H1 (cell line): ENCODE measurements around the gene CHCHD3. TPM values are rescaled to one million over a fixed set of nuclear protein-coding genes. Genes with fewer than 3 reads are reported as not detected.

Experiments used
- CTCF ChIA-PET: fragments of 300-600 bp; sonication (Branson Sonifier 250); formaldehyde crosslinking; loops from one replicate; lab custom pipeline; 2021; ENCODE audit not compliant: partially characterized antibody; lab: Charles Lee
- POLR2A ChIA-PET: fragments of 300-600 bp; sonication (Branson Sonifier 250); formaldehyde crosslinking; loops from one replicate; lab custom pipeline; 2021; ENCODE audit warnings: inconsistent platforms; ENCODE audit not compliant: partially characterized antibody; lab: Charles Lee
- DNase-seq, 2 experiments: peaks; one replicate each; pipeline versions ENCODE4 v3.0.0 to v3.0.0-alpha.2; 2010 to 2022; ENCODE audit warnings: low spot score in 2 of 2, low read depth in 1 of 2, mixed read lengths in 1 of 2
- FAIRE-seq: peaks from 2 replicates; lab custom pipeline; 2011; peaks lifted over from hg19 to GRCh38; lab: Jason Lieb, UNC
- H2AFZ ChIP-seq: 2 replicates; pipeline ENCODE4 v1.8.1; 2012; ENCODE audit warnings: low read length, inconsistent platforms
- H2AK5ac ChIP-seq: 2 replicates; pipeline ENCODE4 v1.6.1; 2013; ENCODE audit warnings: low read depth, low read length
- H2BK120ac ChIP-seq: replicated peaks from 2 replicates; pipeline ENCODE3; 2013; ENCODE audit warnings: low read depth, low read length, inconsistent platforms
- H2BK12ac ChIP-seq: 2 replicates; pipeline ENCODE4 v1.6.1; 2013; ENCODE audit warnings: low read depth, low read length
- H2BK15ac ChIP-seq: 2 replicates; pipeline ENCODE4 v1.6.1; 2013; ENCODE audit warnings: low read length
- H2BK20ac ChIP-seq: 2 replicates; pipeline ENCODE4 v1.6.1; 2013; ENCODE audit warnings: low read length
- H2BK5ac ChIP-seq: 2 replicates; pipeline ENCODE4 v1.6.1; 2013; ENCODE audit warnings: low read depth, low read length
- H3K14ac ChIP-seq: 2 replicates; pipeline ENCODE4 v1.6.1; 2013; ENCODE audit warnings: inconsistent platforms; ENCODE audit not compliant: insufficient read length
- H3K18ac ChIP-seq: 2 replicates; pipeline ENCODE4 v1.6.1; 2013; ENCODE audit warnings: low read length; ENCODE audit errors: extremely low read depth
- H3K23ac ChIP-seq: 2 replicates; pipeline ENCODE4 v1.6.1; 2013; ENCODE audit warnings: inconsistent platforms; ENCODE audit not compliant: insufficient read length
- H3K23me2 ChIP-seq: 2 replicates; pipeline ENCODE4 v1.6.1; 2013; ENCODE audit warnings: low read depth, low read length
- H3K27ac ChIP-seq: 2 replicates; pipeline ENCODE4 v1.6.1; 2011; ENCODE audit warnings: low read depth, low read length, inconsistent platforms
- H3K27me3 ChIP-seq, 4 experiments: replicated peaks in 1 of 4; 1 replicate in 1 of 4; 2 replicates in 3 of 4; pipeline versions ENCODE4 v1.6.1 to v1.8.1; 2011 to 2013; ENCODE audit warnings: low read length in 3 of 4, mild to moderate bottlenecking in 3 of 4, inconsistent platforms in 2 of 4, mixed read lengths in 2 of 4, moderate library complexity in 1 of 4; ENCODE audit not compliant: control insufficient read depth in 3 of 4, insufficient read depth in 3 of 4; ENCODE audit errors: extremely low read depth in 1 of 4
- H3K36me3 ChIP-seq, 4 experiments: 2 replicates each; pipeline versions ENCODE4 v1.6.1 to v1.8.1; 2011 to 2013; ENCODE audit warnings: mild to moderate bottlenecking in 4 of 4, low read length in 3 of 4, moderate library complexity in 2 of 4, control low read depth in 1 of 4, inconsistent platforms in 1 of 4; ENCODE audit not compliant: insufficient read depth in 4 of 4, control insufficient read depth in 2 of 4
- H3K4ac ChIP-seq: replicated peaks from 2 replicates; pipeline ENCODE3; 2013; ENCODE audit warnings: low read length, low read depth, mixed read lengths, inconsistent platforms; ENCODE audit not compliant: insufficient read length
- H3K4me1 ChIP-seq, 4 experiments: replicated peaks in 1 of 4; 1 replicate in 1 of 4; 2 replicates in 3 of 4; pipeline versions ENCODE4 v1.6.1 to v1.8.1; 2011 to 2013; ENCODE audit warnings: low read length in 3 of 4, inconsistent platforms in 2 of 4, mixed read lengths in 1 of 4; ENCODE audit not compliant: insufficient read depth in 4 of 4, control insufficient read depth in 3 of 4
- H3K4me2 ChIP-seq, 2 experiments: 2 replicates each; pipeline versions ENCODE4 v1.6.1 to v1.8.1; 2011 to 2013; ENCODE audit warnings: low read depth in 2 of 2, low read length in 2 of 2, control low read depth in 1 of 2, inconsistent platforms in 1 of 2, mild to moderate bottlenecking in 1 of 2; ENCODE audit not compliant: insufficient read depth in 1 of 2
- H3K4me3 ChIP-seq, 4 experiments: fragments of 200-600, 300-600 bp in 1 of 4; sonication (generic), shearing (Covaris generic), sonication (Bioruptor Twin) in 1 of 4; 2 replicates each; pipeline versions ENCODE4 v1.5.1 to v1.8.1; 2011 to 2016; ENCODE audit warnings: low read length in 4 of 4, low read depth in 3 of 4, control low read depth in 2 of 4, inconsistent platforms in 2 of 4, mild to moderate bottlenecking in 2 of 4, mixed read lengths in 1 of 4, moderate library complexity in 1 of 4; ENCODE audit not compliant: insufficient read depth in 2 of 4; ENCODE audit errors: extremely low read depth in 1 of 4
- H3K56ac ChIP-seq: replicated peaks from 2 replicates; pipeline ENCODE3; 2013; ENCODE audit warnings: low read depth, mild to moderate bottlenecking, mixed read lengths, low read length, inconsistent platforms; ENCODE audit not compliant: insufficient read length
- H3K79me1 ChIP-seq: 2 replicates; pipeline ENCODE4 v1.6.1; 2013; ENCODE audit warnings: low read depth, low read length, control low read depth
- H3K79me2 ChIP-seq, 2 experiments: 2 replicates each; pipeline versions ENCODE4 v1.6.1 to v1.8.1; 2012 to 2013; ENCODE audit warnings: low read length in 2 of 2, mild to moderate bottlenecking in 2 of 2, inconsistent platforms in 1 of 2; ENCODE audit not compliant: insufficient read depth in 2 of 2, control insufficient read depth in 1 of 2
- H3K9ac ChIP-seq, 4 experiments: replicated peaks in 1 of 4; 1 replicate in 1 of 4; 2 replicates in 3 of 4; pipeline versions ENCODE4 v1.6.1 to v1.8.1; 2011 to 2013; ENCODE audit warnings: low read depth in 3 of 4, low read length in 3 of 4, control low read depth in 2 of 4, mild to moderate bottlenecking in 2 of 4, moderate library complexity in 2 of 4, inconsistent platforms in 1 of 4; ENCODE audit errors: extremely low read depth in 1 of 4
- H3K9me3 ChIP-seq, 2 experiments: 2 replicates each; pipeline versions ENCODE4 v1.6.1 to v1.8.1; 2012 to 2013; ENCODE audit warnings: mild to moderate bottlenecking in 2 of 2, moderate library complexity in 2 of 2, control low read depth in 1 of 2, inconsistent platforms in 1 of 2, low read depth in 1 of 2, low read length in 1 of 2, mixed read lengths in 1 of 2; ENCODE audit not compliant: insufficient read depth in 2 of 2
- H4K20me1 ChIP-seq, 2 experiments: replicated peaks in 1 of 2; 2 replicates each; pipeline versions ENCODE3 to v1.8.1; 2011 to 2013; ENCODE audit warnings: inconsistent platforms in 2 of 2, low read length in 2 of 2, mild to moderate bottlenecking in 1 of 2; ENCODE audit not compliant: insufficient read depth in 2 of 2, control insufficient read depth in 1 of 2
- H4K5ac ChIP-seq: 2 replicates; pipeline ENCODE4 v1.6.1; 2013; ENCODE audit warnings: low read length, low read depth, mixed read lengths, inconsistent platforms; ENCODE audit not compliant: insufficient read length
- H4K8ac ChIP-seq: 2 replicates; pipeline ENCODE4 v1.8.0; 2013; ENCODE audit warnings: mild to moderate bottlenecking, moderate library complexity, low read length, inconsistent platforms; ENCODE audit not compliant: insufficient read depth; ENCODE audit errors: extremely low read depth
- H4K91ac ChIP-seq: replicated peaks from 2 replicates; pipeline ENCODE3; 2013; ENCODE audit warnings: low read length, mixed read lengths, inconsistent platforms; ENCODE audit not compliant: insufficient read length
- ASH2L ChIP-seq: fragments of 200-600, 300-600 bp; sonication (generic); IDR thresholded peaks from one replicate; pipeline ENCODE4 v1.7.1; 2017; ENCODE audit warnings: low read length
- EP300 ChIP-seq, 2 experiments: IDR thresholded peaks; 1 replicate in 1 of 2; 2 replicates in 1 of 2; pipeline ENCODE4 v1.6.1; 2011 to 2012; ENCODE audit warnings: low read depth in 2 of 2, low read length in 2 of 2, mild to moderate bottlenecking in 2 of 2, borderline replicate concordance in 1 of 2, inconsistent platforms in 1 of 2, moderate library complexity in 1 of 2
- JUND ChIP-seq: IDR thresholded peaks from 2 replicates; pipeline ENCODE4 v1.6.1; 2011; ENCODE audit warnings: mild to moderate bottlenecking, improper control_type of control experiment, low read length
- POLR2AphosphoS5 ChIP-seq: IDR thresholded peaks from 2 replicates; pipeline ENCODE4 v1.6.1; 2011; ENCODE audit warnings: low read depth, low read length
- RBBP5 ChIP-seq: IDR thresholded peaks from 2 replicates; pipeline ENCODE4 v1.7.1; 2012; ENCODE audit warnings: low read depth, mild to moderate bottlenecking, inconsistent platforms, low read length, moderate library complexity, borderline replicate concordance
- RNF2 ChIP-seq: fragments of 200-900, 300-1000 bp; sonication (generic); IDR thresholded peaks from 2 replicates; pipeline ENCODE4 v1.7.1; 2016; ENCODE audit warnings: borderline replicate concordance, low read depth, mild to moderate bottlenecking, antibody characterized with exemption, low read length; ENCODE audit not compliant: poor library complexity, severe bottlenecking; ENCODE audit errors: missing control alignments
- RXRA ChIP-seq: IDR thresholded peaks from 2 replicates; pipeline ENCODE4 v1.6.1; 2011; ENCODE audit warnings: low read depth, mild to moderate bottlenecking, low read length, moderate library complexity; ENCODE audit not compliant: insufficient read depth
- SIN3A ChIP-seq, 2 experiments: IDR thresholded peaks in 1 of 2; conservative IDR thresholded peaks in 1 of 2; 2 replicates each; pipeline ENCODE4 v1.6.1; 2011 to 2012; ENCODE audit warnings: low read length in 2 of 2, improper control_type of control experiment in 1 of 2, low read depth in 1 of 2, mild to moderate bottlenecking in 1 of 2
- SP2 ChIP-seq: IDR thresholded peaks from 2 replicates; pipeline ENCODE4 v1.6.1; 2012; ENCODE audit warnings: mild to moderate bottlenecking, low read length, inconsistent platforms
- TAF1 ChIP-seq: IDR thresholded peaks from 2 replicates; pipeline ENCODE4 v1.6.1; 2011; ENCODE audit warnings: mild to moderate bottlenecking, low read depth, low read length
- YY1 ChIP-seq: IDR thresholded peaks from 2 replicates; pipeline ENCODE4 v1.6.1; 2011; ENCODE audit warnings: low read depth, mild to moderate bottlenecking, low read length
- WGBS, 2 experiments: shearing (Covaris generic) in 1 of 2; methylation state at CpG; one replicate each; pipeline versions ENCODE4 v1.1.6 to v1.1.7; 2013 to 2015; ENCODE audit warnings: low lambda C conversion rate in 2 of 2, mixed read lengths in 2 of 2, inconsistent platforms in 1 of 2, low coverage in 1 of 2, missing lambda C conversion rate in 1 of 2; ENCODE audit not compliant: insufficient replicate concordance in 2 of 2, insufficient coverage in 1 of 2, insufficient read length in 1 of 2; ENCODE audit errors: extremely low coverage in 1 of 2, missing lambda C conversion rate in 1 of 2; 5-methylcytosine and 5-hydroxymethylcytosine counted together
- polyA plus RNA-seq, 7 experiments: library from polyadenylated mRNA; depleted of rRNA in 3 of 7; stranded (reverse) in 5 of 7; unstranded in 2 of 7; fragments of >200 nt in 5 of 7; fragments of 200-250 nt in 2 of 7; gene quantifications; 1 replicate in 5 of 7; 2 replicates in 1 of 7; 4 replicates in 1 of 7; pipeline versions ENCODE4 v1.2.1 to v1.2.3, GENCODE V29; 2011 to 2013; ENCODE audit warnings: missing spikeins in 2 of 7, mixed read lengths in 2 of 7
- total RNA-seq: library from RNA; stranded (reverse); fragmentation: NEBNext Ultra II Directional; extraction: Animal tissue kit (Norgen Biotek cat#: 25700); gene quantifications from 2 replicates; pipeline ENCODE4 v1.2.1, GENCODE V29; 2021
- TF ChIP-seq, protein P1 (sequence below): IDR thresholded peaks from 2 replicates; pipeline ENCODE4 v1.6.1; 2012; ENCODE audit warnings: inconsistent platforms

CHCHD3 gene
- total and polyA plus RNA-seq, 2 of the 8 experiments (the other 6 are each of a cell fraction or from before 2014, with no cell fraction given): 42.9 to 137 TPM

DNA sequence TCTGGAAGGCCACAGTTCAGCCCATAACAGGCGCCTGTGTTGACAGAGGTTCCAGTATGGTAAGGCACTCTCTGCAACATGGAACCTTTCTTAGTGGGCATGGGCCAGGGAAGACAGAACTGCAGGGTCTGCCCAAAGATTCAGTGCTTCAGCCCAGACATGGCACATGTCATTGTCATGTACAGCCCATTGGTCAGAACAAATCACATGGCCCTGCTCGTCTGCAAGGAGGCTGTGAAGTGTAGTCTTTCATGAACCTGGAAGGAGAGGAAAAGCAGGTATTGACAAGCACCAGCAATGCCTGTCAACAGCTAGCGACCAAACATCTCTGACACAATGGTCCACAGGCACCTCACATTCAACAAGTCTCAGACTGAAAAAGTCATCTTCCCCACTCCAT is 30.4 kb upstream of the CHCHD3 start:
- POLR2A ChIA-PET: no interaction called here
- Histone ChIP-seq H2BK5ac (no peak overlapping the region), H3K14ac (no peak overlapping the region), H2BK12ac (no peak overlapping the region), H3K23ac (no peak overlapping the region), H3K36me3 (no peaks in the 10 kb centered on the region), H3K23me2 (no peaks in the 10 kb centered on the region), H3K9ac (no peak overlapping the region), H2AK5ac (no peak overlapping the region), H3K4me1 (peaks cover 0 to 7% (median 3%) of the 10 kb centered on the region in 4 experiments; a peak in 5 of 7 replicates), H3K18ac (no peak overlapping the region), H4K8ac (no peak overlapping the region), H3K79me1 (no peaks in the 10 kb centered on the region), H2BK20ac (no peak overlapping the region), H4K5ac (no peak overlapping the region), H4K20me1 (no peaks in the 10 kb centered on the region), H3K56ac (no peak overlapping the region), H3K4ac (no peak overlapping the region), H3K27ac (no peak overlapping the region), H3K4me3 (no peak overlapping the region), H4K91ac (no peak overlapping the region), H2BK120ac (no peak overlapping the region), H2AFZ (no peak overlapping the region), H2BK15ac (no peak overlapping the region), H3K9me3 (peaks cover 0 to 3% of the 10 kb centered on the region in 2 experiments; a peak in 1 of 4 replicates), H3K79me2 (no peaks in the 10 kb centered on the region), H3K4me2 (no peak overlapping the region), H3K27me3 (no peaks in the 10 kb centered on the region)
- WGBS, 2 experiments: 94% methylated on average over 3 of the region's 3 CpGs; no CpG with 5 or more reads in 1 of the 2 experiments
- FAIRE-seq: no peak
- CTCF ChIA-PET: no interaction called here
- no peak for DNase-seq
- no peak for TF ChIP-seq JUND
- no peak for TF ChIP-seq RXRA
- TF ChIP-seq TAF1: no peak
- TF ChIP-seq RBBP5: no peak
- no peak for TF ChIP-seq YY1
- TF ChIP-seq, protein P1, sequence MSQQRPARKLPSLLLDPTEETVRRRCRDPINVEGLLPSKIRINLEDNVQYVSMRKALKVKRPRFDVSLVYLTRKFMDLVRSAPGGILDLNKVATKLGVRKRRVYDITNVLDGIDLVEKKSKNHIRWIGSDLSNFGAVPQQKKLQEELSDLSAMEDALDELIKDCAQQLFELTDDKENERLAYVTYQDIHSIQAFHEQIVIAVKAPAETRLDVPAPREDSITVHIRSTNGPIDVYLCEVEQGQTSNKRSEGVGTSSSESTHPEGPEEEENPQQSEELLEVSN: no peak
- TF ChIP-seq EP300 (IDR thresholded peaks at IDR 0.05; ENCODE audit: borderline replicate concordance in 1 of 2, low read depth in 2 of 2, low read length in 2 of 2): no peak
- TF ChIP-seq SP2: no peak
- no peak for TF ChIP-seq RNF2
- TF ChIP-seq SIN3A (conservative IDR thresholded peaks at IDR 0.05 in 1 of 2, IDR thresholded peaks at IDR 0.05 in 1 of 2; ENCODE audit: low read depth in 1 of 2, low read length in 2 of 2): no peak
- TF ChIP-seq POLR2AphosphoS5: no peak
- TF ChIP-seq ASH2L: no peak
